ENCODE data around the gene OR4A47.
"Not testable (repeated sequence)": the region's sequence is repeated elsewhere in the genome, so short reads cannot be mapped to it uniquely, and the experiment has no call there.

Gene OR4A47

DNA sequence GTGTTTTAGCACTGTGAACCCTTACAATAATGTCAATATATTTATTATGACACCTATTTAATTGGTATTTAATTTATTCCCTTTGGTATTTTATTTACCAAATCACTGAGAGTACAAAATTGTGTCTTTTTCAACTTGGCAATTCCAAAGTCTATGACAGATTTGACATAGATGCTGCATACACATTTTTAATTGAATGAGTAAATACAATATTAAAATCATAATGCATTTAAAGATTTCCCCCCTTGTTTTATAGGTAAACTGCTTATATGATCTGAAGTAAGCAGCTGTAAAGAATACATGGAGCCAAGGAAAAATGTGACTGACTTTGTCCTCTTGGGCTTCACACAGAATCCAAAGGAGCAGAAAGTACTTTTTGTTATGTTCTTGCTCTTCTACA, at the start of gene OR4A47:
OR4A47 (plus strand) TSS at position 301 of the 400 bp plus-strand sequence; CDS start at position 301, 0 bp downstream.
- DNase-seq (ENCODE audit: low read depth in 2 of 2), result not testable (repeated sequence)

GRCh38 chr11:48455909-48456308, 32.7 kb upstream of the OR4A47 start:
- DNase-seq (ENCODE audit: low read depth in 2 of 2), result not testable (repeated sequence)

DNA sequence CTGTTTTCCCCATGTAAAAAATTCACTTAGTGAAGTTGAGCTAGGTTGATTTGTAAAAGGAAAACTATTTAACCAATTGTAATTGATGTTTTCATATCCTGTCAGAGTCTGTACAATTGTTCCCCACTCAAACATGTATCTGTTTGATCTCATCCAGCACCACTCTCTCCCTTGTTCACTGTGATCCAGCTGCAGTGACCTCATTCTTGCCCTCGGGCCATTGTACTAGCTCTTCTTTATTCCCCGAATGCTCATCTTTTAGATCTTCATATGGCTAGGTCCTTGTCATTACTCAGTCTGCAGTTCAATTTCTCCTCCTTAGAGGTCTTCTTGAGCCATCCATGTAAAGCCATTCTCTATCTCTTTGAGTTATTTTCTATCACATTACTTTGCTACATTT, 14.6 kb upstream of the OR4A47 start:
- DNase-seq (ENCODE audit: low read depth in 2 of 2), result not testable (repeated sequence)

GRCh38 chr11:48474703-48475102, 13.9 kb upstream of the OR4A47 start:
- DNase-seq (ENCODE audit: low read depth in 2 of 2), result not testable (repeated sequence)

GRCh38 chr11:48506169-48506568, 17.6 kb downstream of the OR4A47 start:
- DNase-seq (ENCODE audit: low read depth in 2 of 2), result not testable (repeated sequence)

- DNase-seq (ENCODE audit: low read depth in 2 of 2), result no peak
Measured at GRCh38 chr11:48538991-48539390, 50.4 kb downstream of the OR4A47 start.
